A549 treated with RU486 at 1 μM for 4 hours (cell line): ENCODE measurements around the gene TECR. TPM values are rescaled to one million over a fixed set of nuclear protein-coding genes. Genes with fewer than 3 reads are reported as not detected.

ENCODE experiments used
- total RNA-seq: library from RNA; stranded (reverse); fragments of 200-300 nt; extraction: Qiagen RNA extraction; gene quantifications from 5 replicates; pipeline ENCODE4 v1.2.3, GENCODE V29; 2022; ENCODE audit warnings: low read depth

TECR gene
- 143 to 193 TPM (median 183 TPM) in 5 replicates for total RNA-seq

GRCh38 chr19:14529254-14530004 lies at the start of gene TECR:
TSS of gene TECR (plus strand) at chr19:14529594. CDS start at chr19:14529697, 103 bp downstream.

GRCh38 chr19:14496029-14496833 lies 33.2 kb upstream of the TECR start, which contains the start of gene GIPC1:
TSS of gene GIPC1 (minus strand) at chr19:14496127. CDS start at chr19:14482976, 13,151 bp downstream.

GRCh38 chr19:14517840-14518505 lies 11.4 kb upstream of the TECR start, which contains the start of gene DNAJB1:
TSS of gene DNAJB1 (minus strand) at chr19:14518397. CDS start at chr19:14518349, 48 bp downstream.

GRCh38 chr19:14571695-14572490 lies 42.5 kb downstream of the TECR start, which contains the start of gene NDUFB7:
TSS of gene NDUFB7 (minus strand) at chr19:14572066. CDS start at chr19:14572000, 66 bp downstream.

GRCh38 chr19:14582894-14583340 lies 53.5 kb downstream of the TECR start, which contains the start of gene CLEC17A:
TSS of gene CLEC17A (plus strand) at chr19:14583084. CDS start at chr19:14583161, 77 bp downstream.

Other genes with a start within 250 kb of the TECR start
- gene ADGRE5, start 148.2 kb upstream of the TECR start, total RNA-seq, result 64.8 to 91.9 TPM (median 85.5 TPM) in 5 replicates
- gene DDX39A, start 110.3 kb upstream of the TECR start, total RNA-seq, result 112 to 136 TPM (median 126 TPM) in 5 replicates
- gene PKN1, start 96.3 kb upstream of the TECR start, total RNA-seq, result 58.3 to 71.4 TPM (median 69.8 TPM) in 5 replicates
- gene PTGER1, start 54.2 kb upstream of the TECR start, total RNA-seq, result not detected in 5 replicates
- 75.6 to 126 TPM (median 109 TPM) in 5 replicates for gene GIPC1, start 33.5 kb upstream of the TECR start, total RNA-seq
- gene DNAJB1, start 11.2 kb upstream of the TECR start, total RNA-seq, result 109 to 171 TPM (median 135 TPM) in 5 replicates
- 156 to 212 TPM (median 190 TPM) in 5 replicates for gene NDUFB7, start 42.5 kb downstream of the TECR start, total RNA-seq
- gene CLEC17A, start 53.5 kb downstream of the TECR start, total RNA-seq, result 0.13 TPM in 1 of 5 replicates, not detected in the others
- gene ADGRE3, start 145.2 kb downstream of the TECR start, total RNA-seq, result not detected in 5 replicates
- gene ZNF333, start 160.5 kb downstream of the TECR start, total RNA-seq, result 1.9 to 4.0 TPM (median 3.0 TPM) in 5 replicates
- gene ADGRE2, start 249.0 kb downstream of the TECR start, total RNA-seq, result 0.39 to 1.0 TPM (median 0.65 TPM) in 5 replicates